Panc1 (cell line): ENCODE data around the gene INF2.

Experiments
- POLR2AphosphoS5 ChIP-seq: IDR thresholded peaks from 2 replicates; pipeline ENCODE4 v1.6.1; 2012; ENCODE audit warnings: mild to moderate bottlenecking, low read depth, low read length, moderate library complexity
- TCF7L2 ChIP-seq: IDR thresholded peaks from 2 replicates; pipeline ENCODE4 v1.6.1; 2011; ENCODE audit warnings: mild to moderate bottlenecking, low read depth, low read length, inconsistent platforms
- TF ChIP-seq, protein P1 (sequence below): fragments of 450-650 bp; IDR thresholded peaks from 2 replicates; pipeline ENCODE4 v1.5.1; 2017; ENCODE audit warnings: mild to moderate bottlenecking

DNA sequence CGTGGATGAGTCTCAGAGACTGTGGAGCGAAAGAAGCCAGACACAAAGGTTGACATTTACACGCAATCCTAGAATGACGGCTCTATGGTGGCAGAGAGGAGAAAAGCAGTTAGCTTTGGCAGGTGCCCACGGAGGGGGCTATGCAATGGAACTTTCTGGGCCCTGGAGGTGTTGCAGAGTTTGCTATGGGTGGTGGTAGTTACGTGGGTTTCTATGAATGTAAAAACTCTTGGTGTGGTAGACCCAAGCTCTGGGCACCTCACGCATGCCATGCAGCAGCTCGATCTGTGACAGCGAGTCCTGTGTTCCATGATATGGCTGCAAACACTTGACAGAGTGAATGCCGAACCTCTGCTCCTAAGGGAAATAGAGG lies 5.0 kb upstream of the INF2 start:
- TF ChIP-seq TCF7L2 (no peak), POLR2AphosphoS5 (no peak)
- TF ChIP-seq, protein P1, sequence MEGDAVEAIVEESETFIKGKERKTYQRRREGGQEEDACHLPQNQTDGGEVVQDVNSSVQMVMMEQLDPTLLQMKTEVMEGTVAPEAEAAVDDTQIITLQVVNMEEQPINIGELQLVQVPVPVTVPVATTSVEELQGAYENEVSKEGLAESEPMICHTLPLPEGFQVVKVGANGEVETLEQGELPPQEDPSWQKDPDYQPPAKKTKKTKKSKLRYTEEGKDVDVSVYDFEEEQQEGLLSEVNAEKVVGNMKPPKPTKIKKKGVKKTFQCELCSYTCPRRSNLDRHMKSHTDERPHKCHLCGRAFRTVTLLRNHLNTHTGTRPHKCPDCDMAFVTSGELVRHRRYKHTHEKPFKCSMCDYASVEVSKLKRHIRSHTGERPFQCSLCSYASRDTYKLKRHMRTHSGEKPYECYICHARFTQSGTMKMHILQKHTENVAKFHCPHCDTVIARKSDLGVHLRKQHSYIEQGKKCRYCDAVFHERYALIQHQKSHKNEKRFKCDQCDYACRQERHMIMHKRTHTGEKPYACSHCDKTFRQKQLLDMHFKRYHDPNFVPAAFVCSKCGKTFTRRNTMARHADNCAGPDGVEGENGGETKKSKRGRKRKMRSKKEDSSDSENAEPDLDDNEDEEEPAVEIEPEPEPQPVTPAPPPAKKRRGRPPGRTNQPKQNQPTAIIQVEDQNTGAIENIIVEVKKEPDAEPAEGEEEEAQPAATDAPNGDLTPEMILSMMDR, result no peak
